ENCODE measurements around the gene PRICKLE3.
"Not testable (repeated sequence)": the region's sequence is repeated elsewhere in the genome, so short reads cannot be mapped to it uniquely, and the experiment has no call there.

DNA sequence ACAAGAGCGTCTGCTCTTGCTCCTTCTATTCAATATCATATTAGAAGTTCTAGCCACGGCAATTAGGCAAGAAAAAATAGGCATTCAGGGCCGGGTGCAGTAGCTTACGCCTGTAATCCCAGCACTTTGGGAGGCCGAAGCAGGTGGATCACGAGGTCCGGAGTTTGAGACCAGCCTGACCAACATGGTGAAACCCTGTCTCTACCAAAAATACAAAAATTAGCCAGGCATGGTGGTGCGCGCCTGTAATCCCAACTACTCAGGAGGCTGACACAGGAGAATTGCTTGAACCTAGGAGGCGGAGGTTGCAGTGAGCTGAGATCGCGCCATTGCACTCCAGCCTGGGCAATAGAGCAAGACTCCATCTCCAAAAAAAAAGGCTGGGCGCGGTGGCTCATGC, 36.9 kb downstream of the PRICKLE3 start:
- TF ChIP-seq, protein P1, sequence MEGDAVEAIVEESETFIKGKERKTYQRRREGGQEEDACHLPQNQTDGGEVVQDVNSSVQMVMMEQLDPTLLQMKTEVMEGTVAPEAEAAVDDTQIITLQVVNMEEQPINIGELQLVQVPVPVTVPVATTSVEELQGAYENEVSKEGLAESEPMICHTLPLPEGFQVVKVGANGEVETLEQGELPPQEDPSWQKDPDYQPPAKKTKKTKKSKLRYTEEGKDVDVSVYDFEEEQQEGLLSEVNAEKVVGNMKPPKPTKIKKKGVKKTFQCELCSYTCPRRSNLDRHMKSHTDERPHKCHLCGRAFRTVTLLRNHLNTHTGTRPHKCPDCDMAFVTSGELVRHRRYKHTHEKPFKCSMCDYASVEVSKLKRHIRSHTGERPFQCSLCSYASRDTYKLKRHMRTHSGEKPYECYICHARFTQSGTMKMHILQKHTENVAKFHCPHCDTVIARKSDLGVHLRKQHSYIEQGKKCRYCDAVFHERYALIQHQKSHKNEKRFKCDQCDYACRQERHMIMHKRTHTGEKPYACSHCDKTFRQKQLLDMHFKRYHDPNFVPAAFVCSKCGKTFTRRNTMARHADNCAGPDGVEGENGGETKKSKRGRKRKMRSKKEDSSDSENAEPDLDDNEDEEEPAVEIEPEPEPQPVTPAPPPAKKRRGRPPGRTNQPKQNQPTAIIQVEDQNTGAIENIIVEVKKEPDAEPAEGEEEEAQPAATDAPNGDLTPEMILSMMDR (conservative IDR thresholded peaks at IDR 0.05; ENCODE audit: low read depth in 2 of 2), result not testable (repeated sequence)
- TF ChIP-seq, protein P2, sequence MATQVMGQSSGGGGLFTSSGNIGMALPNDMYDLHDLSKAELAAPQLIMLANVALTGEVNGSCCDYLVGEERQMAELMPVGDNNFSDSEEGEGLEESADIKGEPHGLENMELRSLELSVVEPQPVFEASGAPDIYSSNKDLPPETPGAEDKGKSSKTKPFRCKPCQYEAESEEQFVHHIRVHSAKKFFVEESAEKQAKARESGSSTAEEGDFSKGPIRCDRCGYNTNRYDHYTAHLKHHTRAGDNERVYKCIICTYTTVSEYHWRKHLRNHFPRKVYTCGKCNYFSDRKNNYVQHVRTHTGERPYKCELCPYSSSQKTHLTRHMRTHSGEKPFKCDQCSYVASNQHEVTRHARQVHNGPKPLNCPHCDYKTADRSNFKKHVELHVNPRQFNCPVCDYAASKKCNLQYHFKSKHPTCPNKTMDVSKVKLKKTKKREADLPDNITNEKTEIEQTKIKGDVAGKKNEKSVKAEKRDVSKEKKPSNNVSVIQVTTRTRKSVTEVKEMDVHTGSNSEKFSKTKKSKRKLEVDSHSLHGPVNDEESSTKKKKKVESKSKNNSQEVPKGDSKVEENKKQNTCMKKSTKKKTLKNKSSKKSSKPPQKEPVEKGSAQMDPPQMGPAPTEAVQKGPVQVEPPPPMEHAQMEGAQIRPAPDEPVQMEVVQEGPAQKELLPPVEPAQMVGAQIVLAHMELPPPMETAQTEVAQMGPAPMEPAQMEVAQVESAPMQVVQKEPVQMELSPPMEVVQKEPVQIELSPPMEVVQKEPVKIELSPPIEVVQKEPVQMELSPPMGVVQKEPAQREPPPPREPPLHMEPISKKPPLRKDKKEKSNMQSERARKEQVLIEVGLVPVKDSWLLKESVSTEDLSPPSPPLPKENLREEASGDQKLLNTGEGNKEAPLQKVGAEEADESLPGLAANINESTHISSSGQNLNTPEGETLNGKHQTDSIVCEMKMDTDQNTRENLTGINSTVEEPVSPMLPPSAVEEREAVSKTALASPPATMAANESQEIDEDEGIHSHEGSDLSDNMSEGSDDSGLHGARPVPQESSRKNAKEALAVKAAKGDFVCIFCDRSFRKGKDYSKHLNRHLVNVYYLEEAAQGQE (IDR thresholded peaks at IDR 0.05; ENCODE audit: unreplicated experiment), result not testable (repeated sequence)
- not testable (repeated sequence) for TF ChIP-seq STAT1 (IDR thresholded peaks at IDR 0.05; ENCODE audit: unreplicated experiment); EZH2 (IDR thresholded peaks at IDR 0.05; ENCODE audit: low read depth, unreplicated experiment); NANOG (IDR thresholded peaks at IDR 0.05; ENCODE audit: borderline replicate concordance)
